ENCODE measurements around the gene GALNT2.
A peak's percentile ranks its signal among the peaks of the same experiment; 100 is the strongest.

The GALNT2 gene

GRCh38 chr1:230204842-230205241 lies 137.8 kb downstream of the GALNT2 start:
- no peak for DNase-seq (ENCODE audit: low read depth in 1 of 2, low spot score in 1 of 2)

- no peak for DNase-seq (ENCODE audit: low read depth in 1 of 2, low spot score in 1 of 2)
Measured at GRCh38 chr1:230205719-230206198, 138.7 kb downstream of the GALNT2 start.

- no peak for DNase-seq (ENCODE audit: low read depth in 1 of 2, low spot score in 1 of 2)
Measured at GRCh38 chr1:230206207-230206606, 139.2 kb downstream of the GALNT2 start.

- no peak for DNase-seq (ENCODE audit: low read depth in 1 of 2, low spot score in 1 of 2)
Measured at GRCh38 chr1:230206976-230207375, 139.9 kb downstream of the GALNT2 start.

GRCh38 chr1:230207598-230207997 lies 140.6 kb downstream of the GALNT2 start:
- DNase-seq (ENCODE audit: low read depth in 1 of 2, low spot score in 1 of 2) = no peak

GRCh38 chr1:230208619-230209261 lies 141.7 kb downstream of the GALNT2 start:
- peak in 1 of 2 donors; percentile 14 for DNase-seq (ENCODE audit: low read depth in 1 of 2, low spot score in 1 of 2)

- DNase-seq (ENCODE audit: low read depth in 1 of 2, low spot score in 1 of 2) = no peak
Measured at GRCh38 chr1:230210326-230210980, 143.4 kb downstream of the GALNT2 start.

GRCh38 chr1:230210981-230211336 lies 143.9 kb downstream of the GALNT2 start:
- DNase-seq (ENCODE audit: low read depth in 1 of 2, low spot score in 1 of 2) = no peak

GRCh38 chr1:230211436-230212145 lies 144.6 kb downstream of the GALNT2 start:
- DNase-seq (ENCODE audit: low read depth in 1 of 2, low spot score in 1 of 2) = no peak

- no peak for DNase-seq (ENCODE audit: low read depth in 1 of 2, low spot score in 1 of 2)
Measured at GRCh38 chr1:230212405-230212936, 145.4 kb downstream of the GALNT2 start.

- DNase-seq (ENCODE audit: low read depth in 1 of 2, low spot score in 1 of 2) = no peak
Measured at GRCh38 chr1:230215031-230215430, 148.0 kb downstream of the GALNT2 start.

GRCh38 chr1:230215529-230215928 lies 148.5 kb downstream of the GALNT2 start:
- DNase-seq (ENCODE audit: low read depth in 1 of 2, low spot score in 1 of 2) = no peak

GRCh38 chr1:230216896-230217295 lies 149.9 kb downstream of the GALNT2 start:
- no peak for DNase-seq (ENCODE audit: low read depth in 1 of 2, low spot score in 1 of 2)

GRCh38 chr1:230218667-230219066 lies 151.6 kb downstream of the GALNT2 start:
- no peak for DNase-seq (ENCODE audit: low read depth in 1 of 2, low spot score in 1 of 2)

GRCh38 chr1:230219174-230220067 lies 152.4 kb downstream of the GALNT2 start:
- no peak for DNase-seq (ENCODE audit: low read depth in 1 of 2, low spot score in 1 of 2)

GRCh38 chr1:230220478-230220877 lies 153.4 kb downstream of the GALNT2 start:
- DNase-seq (ENCODE audit: low read depth in 1 of 2, low spot score in 1 of 2) = no peak

- no peak for DNase-seq (ENCODE audit: low read depth in 1 of 2, low spot score in 1 of 2)
Measured at GRCh38 chr1:230220907-230221306, 153.9 kb downstream of the GALNT2 start.

GRCh38 chr1:230222678-230223077 lies 155.6 kb downstream of the GALNT2 start:
- no peak for DNase-seq (ENCODE audit: low read depth in 1 of 2, low spot score in 1 of 2)

- no peak for DNase-seq (ENCODE audit: low read depth in 1 of 2, low spot score in 1 of 2)
Measured at GRCh38 chr1:230224101-230224960, 157.3 kb downstream of the GALNT2 start.

Data from activated CD4-positive, alpha-beta T cell treated with anti-CD3 and anti-CD28 coated beads, Interleukin-2, amount 50 U/mL, for 24 hours (primary cell).